Liver (tissue), 3 donors: ENCODE measurements around the gene SNX19.

Source experiments
- CTCF ChIP-seq: fragments of 150-350 bp; IDR thresholded peaks from 2 replicates; pipeline ENCODE4 v1.5.1; 2017; ENCODE audit warnings: improper control_type of control experiment, low read depth, low read length; ENCODE audit not compliant: missing input control
- RAD21 ChIP-seq, 2 donors: IDR thresholded peaks; 2 replicates each; pipeline ENCODE4 v1.6.1; 2016; ENCODE audit warnings: antibody characterized with exemption in 2 of 2, mild to moderate bottlenecking in 2 of 2
- donor health status: healthy.
- donor health status: healthy.

- TF ChIP-seq RAD21 (IDR thresholded peaks at IDR 0.05) (no peak), CTCF (no peak)
Measured at GRCh38 chr11:130918081-130918480, 1.8 kb upstream of the SNX19 start.
